ENCODE data around the gene MAPK1.

MAPK1 gene

DNA sequence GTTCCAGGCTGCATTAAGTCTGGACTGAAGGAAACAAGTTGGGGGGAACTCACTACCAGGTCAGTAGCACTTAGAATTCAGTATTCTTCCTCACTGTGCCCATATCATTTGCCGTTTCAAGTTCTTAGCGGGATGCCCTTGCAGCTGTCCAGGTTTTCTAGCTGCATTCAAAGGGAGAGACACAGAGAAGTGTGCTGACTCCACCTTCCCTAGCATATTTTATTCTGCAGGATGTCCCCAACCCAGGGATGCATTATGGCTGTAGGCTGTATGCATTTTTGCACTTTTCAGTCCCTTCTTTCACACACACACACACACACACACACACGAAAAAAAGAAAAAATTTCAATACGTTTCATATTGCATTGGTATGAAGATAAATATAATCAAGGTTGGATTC is 35.8 kb upstream of the MAPK1 start:
- H3K27ac ChIP-seq (ENCODE audit: low read depth, low read length): no peak overlapping the region
- H3K4me3 ChIP-seq (ENCODE audit: insufficient read depth, low read length, poor library complexity, severe bottlenecking): no peak overlapping the region
- H3K9ac ChIP-seq (ENCODE audit: low read length): no peak overlapping the region
- no peaks in the 10 kb centered on the region for H3K9me2 ChIP-seq (replicated peaks; ENCODE audit: insufficient read depth, low read length)
- no peak overlapping the region for H2AFZ ChIP-seq (ENCODE audit: low read depth, low read length, severe bottlenecking)
- H3K79me2 ChIP-seq (ENCODE audit: insufficient read depth, low read length): no peaks in the 10 kb centered on the region
- TF ChIP-seq, protein P1, sequence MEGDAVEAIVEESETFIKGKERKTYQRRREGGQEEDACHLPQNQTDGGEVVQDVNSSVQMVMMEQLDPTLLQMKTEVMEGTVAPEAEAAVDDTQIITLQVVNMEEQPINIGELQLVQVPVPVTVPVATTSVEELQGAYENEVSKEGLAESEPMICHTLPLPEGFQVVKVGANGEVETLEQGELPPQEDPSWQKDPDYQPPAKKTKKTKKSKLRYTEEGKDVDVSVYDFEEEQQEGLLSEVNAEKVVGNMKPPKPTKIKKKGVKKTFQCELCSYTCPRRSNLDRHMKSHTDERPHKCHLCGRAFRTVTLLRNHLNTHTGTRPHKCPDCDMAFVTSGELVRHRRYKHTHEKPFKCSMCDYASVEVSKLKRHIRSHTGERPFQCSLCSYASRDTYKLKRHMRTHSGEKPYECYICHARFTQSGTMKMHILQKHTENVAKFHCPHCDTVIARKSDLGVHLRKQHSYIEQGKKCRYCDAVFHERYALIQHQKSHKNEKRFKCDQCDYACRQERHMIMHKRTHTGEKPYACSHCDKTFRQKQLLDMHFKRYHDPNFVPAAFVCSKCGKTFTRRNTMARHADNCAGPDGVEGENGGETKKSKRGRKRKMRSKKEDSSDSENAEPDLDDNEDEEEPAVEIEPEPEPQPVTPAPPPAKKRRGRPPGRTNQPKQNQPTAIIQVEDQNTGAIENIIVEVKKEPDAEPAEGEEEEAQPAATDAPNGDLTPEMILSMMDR (IDR thresholded peaks at IDR 0.05; ENCODE audit: insufficient read depth, low read length, poor library complexity, severe bottlenecking): no peak
- TF ChIP-seq EZH2phosphoT487 (conservative IDR thresholded peaks at IDR 0.05; ENCODE audit: low read length): no peak
- no peaks in the 10 kb centered on the region for H3K36me3 ChIP-seq (ENCODE audit: low read length)
- H3F3A ChIP-seq (ENCODE audit: insufficient read depth): no peaks in the 10 kb centered on the region
- no peak overlapping the region for H3K4me2 ChIP-seq (ENCODE audit: low read depth, low read length, poor library complexity, severe bottlenecking)
- no peaks in the 10 kb centered on the region for H3K9me3 ChIP-seq (ENCODE audit: insufficient read depth, low read length)
- H3K27me3 ChIP-seq (ENCODE audit: low read length): no peaks in the 10 kb centered on the region
- no peaks in the 10 kb centered on the region for H4K20me1 ChIP-seq (ENCODE audit: low read depth, low read length)

DNA sequence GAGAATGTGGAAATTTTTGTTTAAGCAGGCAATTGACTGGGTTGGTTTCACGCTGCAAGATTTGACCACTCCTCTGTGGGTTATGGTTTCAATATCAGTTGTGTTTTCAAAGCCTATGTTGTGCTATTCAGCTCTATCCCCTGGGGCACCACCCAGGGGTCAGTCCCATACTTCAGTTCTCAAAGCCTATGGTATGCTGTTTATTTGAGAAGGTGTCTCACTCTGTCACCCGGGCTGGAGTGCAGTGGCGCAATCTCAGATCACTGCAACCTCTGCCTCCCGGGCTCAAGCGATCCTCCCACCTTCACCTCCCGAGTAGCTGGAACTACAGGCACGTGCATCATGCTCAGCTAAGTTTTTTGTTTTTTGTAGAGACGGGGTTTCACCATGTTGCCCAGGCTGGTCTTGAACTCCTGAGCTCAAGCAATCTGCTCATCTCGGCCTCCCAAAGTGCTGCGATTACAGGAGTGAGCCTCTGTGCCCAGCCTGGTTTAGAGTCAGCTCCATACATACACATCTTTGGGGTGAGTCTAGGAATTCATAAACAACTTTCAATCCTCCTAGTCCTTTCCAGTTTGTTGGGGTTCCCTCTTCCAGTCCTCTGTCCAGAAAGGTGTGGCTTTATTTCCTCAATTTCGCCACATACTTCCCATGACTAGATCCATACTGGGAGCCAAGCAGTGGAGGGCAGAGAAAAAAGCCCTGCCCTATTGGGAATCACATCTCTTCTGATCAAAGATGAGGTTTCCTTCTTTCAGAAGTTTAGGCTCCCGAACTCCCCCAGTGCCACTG is 35.0 kb upstream of the MAPK1 start:
- no peaks in the 10 kb centered on the region for H4K20me1 ChIP-seq (ENCODE audit: low read depth, low read length)
- no peak for TF ChIP-seq EZH2phosphoT487 (conservative IDR thresholded peaks at IDR 0.05; ENCODE audit: low read length)
- TF ChIP-seq, protein P1 (IDR thresholded peaks at IDR 0.05; ENCODE audit: insufficient read depth, low read length, poor library complexity, severe bottlenecking): no peak
- no peaks in the 10 kb centered on the region for H3K36me3 ChIP-seq (ENCODE audit: low read length)
- H3K27me3 ChIP-seq (ENCODE audit: low read length): no peaks in the 10 kb centered on the region
- H3K4me3 ChIP-seq (ENCODE audit: insufficient read depth, low read length, poor library complexity, severe bottlenecking): no peak overlapping the region
- H3K9ac ChIP-seq (ENCODE audit: low read length): no peak overlapping the region
- H3K9me2 ChIP-seq (replicated peaks; ENCODE audit: insufficient read depth, low read length): no peaks in the 10 kb centered on the region
- no peak overlapping the region for H2AFZ ChIP-seq (ENCODE audit: low read depth, low read length, severe bottlenecking)
- no peaks in the 10 kb centered on the region for H3F3A ChIP-seq (ENCODE audit: insufficient read depth)
- no peaks in the 10 kb centered on the region for H3K9me3 ChIP-seq (ENCODE audit: insufficient read depth, low read length)
- H3K79me2 ChIP-seq (ENCODE audit: insufficient read depth, low read length): no peaks in the 10 kb centered on the region
- no peak overlapping the region for H3K4me2 ChIP-seq (ENCODE audit: low read depth, low read length, poor library complexity, severe bottlenecking)
- H3K27ac ChIP-seq (ENCODE audit: low read depth, low read length): no peak overlapping the region

DNA sequence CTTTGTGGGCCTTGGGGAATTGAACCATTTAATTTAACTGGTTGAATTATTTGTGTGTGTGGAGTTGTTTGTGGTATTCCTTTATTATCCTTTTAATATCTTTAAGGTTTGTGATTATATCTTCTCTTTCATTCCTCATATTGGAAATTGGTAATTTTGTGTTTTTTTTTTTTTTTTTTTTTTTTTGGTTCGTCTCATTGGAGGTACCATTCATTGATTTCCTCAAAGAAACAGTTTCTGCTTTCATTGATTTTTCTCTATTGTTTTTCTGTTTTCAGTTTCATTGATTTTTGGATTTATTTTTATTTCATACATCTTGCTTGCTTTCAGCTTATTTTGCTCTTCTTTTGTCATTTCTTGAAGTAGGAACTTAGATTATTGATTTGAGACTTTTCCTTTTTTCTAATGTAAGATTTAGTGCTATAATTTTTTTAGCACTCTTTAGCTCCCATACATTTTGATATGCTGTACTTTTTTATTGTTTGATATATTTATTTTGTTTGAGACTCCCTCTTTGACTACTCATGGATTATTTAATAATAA is 31.0 kb upstream of the MAPK1 start:
- H3F3A ChIP-seq (ENCODE audit: insufficient read depth): no peaks in the 10 kb centered on the region
- no peaks in the 10 kb centered on the region for H3K27me3 ChIP-seq (ENCODE audit: low read length)
- no peaks in the 10 kb centered on the region for H4K20me1 ChIP-seq (ENCODE audit: low read depth, low read length)
- H2AFZ ChIP-seq (ENCODE audit: low read depth, low read length, severe bottlenecking): no peak overlapping the region
- no peaks in the 10 kb centered on the region for H3K9me2 ChIP-seq (replicated peaks; ENCODE audit: insufficient read depth, low read length)
- no peak overlapping the region for H3K4me2 ChIP-seq (ENCODE audit: low read depth, low read length, poor library complexity, severe bottlenecking)
- TF ChIP-seq, protein P1 (IDR thresholded peaks at IDR 0.05; ENCODE audit: insufficient read depth, low read length, poor library complexity, severe bottlenecking): no peak
- no peak for TF ChIP-seq EZH2phosphoT487 (conservative IDR thresholded peaks at IDR 0.05; ENCODE audit: low read length)
- H3K27ac ChIP-seq (ENCODE audit: low read depth, low read length): no peak overlapping the region
- H3K79me2 ChIP-seq (ENCODE audit: insufficient read depth, low read length): no peaks in the 10 kb centered on the region
- no peak overlapping the region for H3K4me3 ChIP-seq (ENCODE audit: insufficient read depth, low read length, poor library complexity, severe bottlenecking)
- no peak overlapping the region for H3K9ac ChIP-seq (ENCODE audit: low read length)
- no peaks in the 10 kb centered on the region for H3K36me3 ChIP-seq (ENCODE audit: low read length)
- no peaks in the 10 kb centered on the region for H3K9me3 ChIP-seq (ENCODE audit: insufficient read depth, low read length)
